ENCODE measurements around the gene SLC6A2. TPM values are rescaled to one million over a fixed set of nuclear protein-coding genes. Genes with fewer than 3 reads are reported as not detected.

The SLC6A2 gene
- total and polyA plus RNA-seq, 2 of the 13 experiments (the other 11 are each of a cell fraction or from before 2014, with no cell fraction given), result 0.62 to 0.66 TPM

DNA sequence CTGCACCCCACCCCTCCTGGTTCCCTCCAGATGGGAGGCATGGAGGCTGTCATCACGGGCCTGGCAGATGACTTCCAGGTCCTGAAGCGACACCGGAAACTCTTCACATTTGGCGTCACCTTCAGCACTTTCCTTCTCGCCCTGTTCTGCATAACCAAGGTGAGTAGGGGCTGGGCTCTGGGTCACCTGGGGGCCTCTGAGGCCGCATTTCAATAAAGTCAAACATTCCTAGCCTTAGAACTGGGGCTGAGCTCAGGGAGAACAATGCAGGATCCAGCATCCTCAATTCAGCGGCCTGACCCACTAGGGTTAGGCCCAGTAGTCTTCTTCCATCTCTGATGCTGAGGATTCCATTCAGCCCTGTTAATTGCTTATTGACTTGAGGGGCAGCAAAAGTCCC, 42.1 kb downstream of the SLC6A2 start (continued):
- TF ChIP-seq ZNF720 (CRISPR knock-in tag; IDR thresholded peaks at IDR 0.05), result no peak
- no peak for TF ChIP-seq ELF3 (CRISPR knock-in tag; IDR thresholded peaks at IDR 0.05)

GRCh38 chr16:55698331-55698730, 42.5 kb downstream of the SLC6A2 start:
- Histone ChIP-seq H3K36me3 (replicated peaks in 1 of 2; ENCODE audit: control insufficient read depth in 1 of 2, insufficient read depth in 2 of 2, low read length in 2 of 2) (no peaks in the 10 kb centered on the region), H3K4me1 (ENCODE audit: insufficient read depth, low read length) (0 out of 2 replicates have a peak, but pooled peaks cover 6% of the 10 kb centered on the region), H4K20me1 (ENCODE audit: insufficient read depth, low read length) (no peaks in the 10 kb centered on the region), H3K9ac (ENCODE audit: insufficient read depth, low read depth, low read length) (no peak overlapping the region), H3K27me3 (ENCODE audit: control insufficient read depth in 1 of 2, insufficient read depth in 2 of 2, low read length in 2 of 2) (peaks cover 0 to 2% of the 10 kb centered on the region in 2 experiments; a peak in 1 of 5 replicates), H3K4me2 (ENCODE audit: low read depth, low read length) (no peak overlapping the region), H3K9me3 (ENCODE audit: low read length) (no peaks in the 10 kb centered on the region), H2AFZ (ENCODE audit: low read length) (no peak overlapping the region), H3K27ac (ENCODE audit: extremely low read length, insufficient read depth, low read length) (no peak overlapping the region), H3K4me3 (replicated peaks in 1 of 3; ENCODE audit: insufficient read depth in 1 of 3, low read depth in 2 of 3, low read length in 3 of 3) (no peak overlapping the region), H3K79me2 (ENCODE audit: insufficient read depth, low read length) (no peaks in the 10 kb centered on the region)
- in situ Hi-C loops (cut with HindIII; ENCODE audit: extremely low pct_ligation_motif_present, low pct_unique_long_range_greater_than_20kb) (no loop called here), intact Hi-C loops (cut with micrococcal nuclease; ENCODE audit: unreplicated experiment) (no loop called here)
- DNase-seq (ENCODE audit: low spot score), result no peak
- no TSS peak for BruUV-seq (replicated peaks)
- ChIA-PET CTCF (ENCODE audit: low intra/inter-chr PET ratio, low total read pairs) (interaction anchor here (9.3 kb wide), 1 partner anchor 232 kb away, joined by 423 read pairs; no protein-coding TSS in a partner anchor), POLR2A (no interaction called here)
- FAIRE-seq, result no peak
- ATAC-seq, result no peak
- 35% methylated on average over 6 of the region's 6 CpGs for WGBS (ENCODE audit: low lambda C conversion rate)
- TF ChIP-seq U2AF2 (IDR thresholded peaks at IDR 0.05; ENCODE audit: low read depth, low read length) (no peak), ZNF329 (CRISPR knock-in tag; IDR thresholded peaks at IDR 0.05; ENCODE audit: low read depth) (no peak), MXD3 (CRISPR knock-in tag; IDR thresholded peaks at IDR 0.05) (no peak), ATF2 (CRISPR knock-in tag; IDR thresholded peaks at IDR 0.05) (no peak), ZNF589 (CRISPR knock-in tag; conservative IDR thresholded peaks at IDR 0.05) (no peak), ETV5 (CRISPR knock-in tag; IDR thresholded peaks at IDR 0.05; ENCODE audit: borderline replicate concordance) (no peak), NFKBIZ (CRISPR knock-in tag; IDR thresholded peaks at IDR 0.05) (no peak), DNMT1 (CRISPR knock-in tag; IDR thresholded peaks at IDR 0.05) (no peak), GATA4 (IDR thresholded peaks at IDR 0.05; ENCODE audit: borderline replicate concordance, low read depth) (no peak), ZNF234 (CRISPR knock-in tag; conservative IDR thresholded peaks at IDR 0.05) (no peak)
- TF ChIP-seq, protein P1, sequence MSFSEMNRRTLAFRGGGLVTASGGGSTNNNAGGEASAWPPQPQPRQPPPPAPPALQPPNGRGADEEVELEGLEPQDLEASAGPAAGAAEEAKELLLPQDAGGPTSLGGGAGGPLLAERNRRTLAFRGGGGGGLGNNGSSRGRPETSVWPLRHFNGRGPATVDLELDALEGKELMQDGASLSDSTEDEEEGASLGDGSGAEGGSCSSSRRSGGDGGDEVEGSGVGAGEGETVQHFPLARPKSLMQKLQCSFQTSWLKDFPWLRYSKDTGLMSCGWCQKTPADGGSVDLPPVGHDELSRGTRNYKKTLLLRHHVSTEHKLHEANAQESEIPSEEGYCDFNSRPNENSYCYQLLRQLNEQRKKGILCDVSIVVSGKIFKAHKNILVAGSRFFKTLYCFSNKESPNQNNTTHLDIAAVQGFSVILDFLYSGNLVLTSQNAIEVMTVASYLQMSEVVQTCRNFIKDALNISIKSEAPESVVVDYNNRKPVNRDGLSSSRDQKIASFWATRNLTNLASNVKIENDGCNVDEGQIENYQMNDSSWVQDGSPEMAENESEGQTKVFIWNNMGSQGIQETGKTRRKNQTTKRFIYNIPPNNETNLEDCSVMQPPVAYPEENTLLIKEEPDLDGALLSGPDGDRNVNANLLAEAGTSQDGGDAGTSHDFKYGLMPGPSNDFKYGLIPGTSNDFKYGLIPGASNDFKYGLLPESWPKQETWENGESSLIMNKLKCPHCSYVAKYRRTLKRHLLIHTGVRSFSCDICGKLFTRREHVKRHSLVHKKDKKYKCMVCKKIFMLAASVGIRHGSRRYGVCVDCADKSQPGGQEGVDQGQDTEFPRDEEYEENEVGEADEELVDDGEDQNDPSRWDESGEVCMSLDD (CRISPR knock-in tag; IDR thresholded peaks at IDR 0.05; ENCODE audit: borderline replicate concordance), result no peak
